T-cell (primary cell): ENCODE results near the gene MAS1L. TPM values are rescaled to one million over a fixed set of nuclear protein-coding genes. Genes with fewer than 3 reads are reported as not detected.

ENCODE experiments used
- ATAC-seq, 4 experiments: fragments of 200-7000 bp in 3 of 4; fragments of 150-1000 bp in 1 of 4; cut with Tn5 transposase; replicated peaks in 1 of 4; 1 replicate in 3 of 4; 2 replicates in 1 of 4; pipeline ENCODE4 v1.10.0; 2021; ENCODE audit warnings: moderate library complexity in 3 of 4, mild to moderate bottlenecking in 2 of 4, moderate number of reproducible peaks in 1 of 4
- CTCF ChIA-PET, 2 donors: fragments of 300-600 bp; sonication (Branson Sonifier 250); formaldehyde crosslinking; loops; one replicate each; lab custom pipeline; 2022; ENCODE audit warnings: antibody characterized with exemption in 2 of 2; lab: Charles Lee
- POLR2A ChIA-PET, 2 donors: fragments of 300-600 bp; sonication (Branson Sonifier 250); formaldehyde crosslinking; loops; one replicate each; lab custom pipeline; 2022; ENCODE audit warnings: antibody characterized with exemption in 2 of 2; lab: Charles Lee
- DNase-seq, 35 experiments: peaks; one replicate each; pipeline versions ENCODE4 v3.0.0 to v3.0.0-alpha.2; 2013 to 2023
- H3K27ac ChIP-seq: one replicate; pipeline ENCODE4 v1.5.1; 2013; ENCODE audit warnings: low read length
- H3K27me3 ChIP-seq, 2 experiments: replicated peaks in 1 of 2; 1 replicate in 1 of 2; 2 replicates in 1 of 2; pipeline versions ENCODE4 v1.6.1 to v1.7.0; 2013; ENCODE audit warnings: low read length in 1 of 2, mixed read lengths in 1 of 2; ENCODE audit not compliant: control insufficient read depth in 2 of 2, insufficient read depth in 2 of 2; ENCODE audit errors: extremely low read depth in 1 of 2
- H3K36me3 ChIP-seq, 2 donors: 1 replicate in 1 of 2; 2 replicates in 1 of 2; pipeline versions ENCODE4 v1.6.1 to v1.7.0; 2013; ENCODE audit warnings: low read length in 1 of 2; ENCODE audit not compliant: control insufficient read depth in 2 of 2, insufficient read depth in 1 of 2; ENCODE audit errors: extremely low read depth in 1 of 2
- H3K4me1 ChIP-seq, 2 experiments: 1 replicate in 1 of 2; 2 replicates in 1 of 2; pipeline versions ENCODE4 v1.6.1 to v1.7.0; 2013; ENCODE audit warnings: low read length in 2 of 2, mixed read lengths in 1 of 2; ENCODE audit not compliant: insufficient read depth in 2 of 2, control insufficient read depth in 1 of 2; ENCODE audit errors: extremely low read depth in 1 of 2
- H3K4me3 ChIP-seq, 2 donors: 1 replicate in 1 of 2; 2 replicates in 1 of 2; pipeline versions ENCODE4 v1.5.1 to v1.7.0; 2013; ENCODE audit warnings: mild to moderate bottlenecking in 2 of 2, low read length in 1 of 2, moderate library complexity in 1 of 2; ENCODE audit not compliant: control insufficient read depth in 1 of 2; ENCODE audit errors: extremely low read depth in 1 of 2
- H3K9me3 ChIP-seq: 2 replicates; pipeline ENCODE4 v1.7.0; 2013
- H3K27ac Mint-ChIP-seq, 2 donors: one replicate each; pipeline ENCODE4 v1.8.0; 2020 to 2021; ENCODE audit warnings: mild to moderate bottlenecking in 2 of 2, mixed read lengths in 2 of 2
- H3K27me3 Mint-ChIP-seq, 2 donors: one replicate each; pipeline ENCODE4 v1.8.0; 2021 to 2022; ENCODE audit warnings: mixed read lengths in 2 of 2
- H3K36me3 Mint-ChIP-seq: one replicate; pipeline ENCODE4 v1.8.0; 2021; ENCODE audit warnings: mixed read lengths
- H3K4me1 Mint-ChIP-seq, 3 donors: one replicate each; pipeline ENCODE4 v1.8.0; 2020 to 2022; ENCODE audit warnings: mixed read lengths in 3 of 3, mild to moderate bottlenecking in 1 of 3
- H3K4me3 Mint-ChIP-seq, 3 donors: one replicate each; pipeline ENCODE4 v1.8.0; 2020 to 2022; ENCODE audit warnings: mild to moderate bottlenecking in 3 of 3, mixed read lengths in 3 of 3, moderate library complexity in 3 of 3
- H3K9me3 Mint-ChIP-seq, 3 donors: one replicate each; pipeline ENCODE4 v1.8.0; 2020 to 2022; ENCODE audit warnings: mixed read lengths in 3 of 3
- WGBS: methylation state at CpG from one replicate; pipeline ENCODE4 v1.1.5; 2013; ENCODE audit warnings: missing lambda C conversion rate; ENCODE audit not compliant: insufficient coverage; 5-methylcytosine and 5-hydroxymethylcytosine counted together
- total RNA-seq, 35 experiments: library from RNA in 6 of 35; stranded (reverse) in 6 of 35; fragments of 120-200 nt in 1 of 35; gene quantifications; one replicate each; pipeline versions ENCODE4 v1.2.1 to v1.2.4 and lab custom pipeline; 2013 to 2026

The MAS1L gene
- total RNA-seq, 5 donors from 2014 or later (not counting 1 experiment from before 2014, with no cell fraction given) = not detected

- Mint-ChIP-seq H3K27ac (no peak overlapping the region), H3K36me3 (no peaks in the 10 kb centered on the region), H3K27me3 (peaks cover 22 to 40% of the 10 kb centered on the region in 2 donors), H3K4me3 (no peak overlapping the region), H3K4me1 (no peaks in the 10 kb centered on the region), H3K9me3 (no peaks in the 10 kb centered on the region)
- H3K27me3 ChIP-seq = peaks cover 0 to 26% of the 10 kb centered on the region in 2 experiments
- ChIA-PET POLR2A (no interaction called here), CTCF (no interaction called here)
- no peak for ATAC-seq
- no peak for DNase-seq
- no CpG with 5 or more reads among the region's 3 CpGs for WGBS
- H3K4me3 ChIP-seq = no peak overlapping the region
- H3K4me1 ChIP-seq = no peaks in the 10 kb centered on the region
- H3K36me3 ChIP-seq = no peaks in the 10 kb centered on the region
- H3K27ac ChIP-seq = no peak overlapping the region
- H3K9me3 ChIP-seq = no peaks in the 10 kb centered on the region
These were observed 2.3 kb upstream of the MAS1L start for GRCh38 chr6:29490055-29490454.

- Histone ChIP-seq H3K27ac (no peak overlapping the region), H3K36me3 (no peaks in the 10 kb centered on the region), H3K9me3 (no peaks in the 10 kb centered on the region), H3K4me1 (no peaks in the 10 kb centered on the region), H3K27me3 (peaks cover 0 to 26% of the 10 kb centered on the region in 2 experiments), H3K4me3 (no peak overlapping the region)
- no peak overlapping the region for H3K27ac Mint-ChIP-seq
- DNase-seq (no peak), ATAC-seq (no peak)
- ChIA-PET POLR2A (no interaction called here), CTCF (no interaction called here)
- no peaks in the 10 kb centered on the region for H3K9me3 Mint-ChIP-seq
- WGBS = 83% methylated on average over 2 of the region's 8 CpGs
- H3K4me3 Mint-ChIP-seq = no peak overlapping the region
- no peaks in the 10 kb centered on the region for H3K36me3 Mint-ChIP-seq
- H3K4me1 Mint-ChIP-seq = no peaks in the 10 kb centered on the region
- H3K27me3 Mint-ChIP-seq = peaks cover 18 to 35% of the 10 kb centered on the region in 2 donors
These were observed 1.5 kb upstream of the MAS1L start for GRCh38 chr6:29489286-29489685.

GRCh38 chr6:29488874-29489273 is 1.1 kb upstream of the MAS1L start:
- POLR2A ChIA-PET = no interaction called here
- Mint-ChIP-seq H3K27ac (no peak overlapping the region), H3K9me3 (no peaks in the 10 kb centered on the region), H3K4me3 (no peak overlapping the region), H3K4me1 (no peaks in the 10 kb centered on the region), H3K36me3 (no peaks in the 10 kb centered on the region), H3K27me3 (peaks cover 18 to 35% of the 10 kb centered on the region in 2 donors)
- Histone ChIP-seq H3K27ac (no peak overlapping the region), H3K9me3 (no peaks in the 10 kb centered on the region), H3K4me3 (no peak overlapping the region), H3K27me3 (peaks cover 0 to 26% of the 10 kb centered on the region in 2 experiments), H3K36me3 (no peaks in the 10 kb centered on the region), H3K4me1 (no peaks in the 10 kb centered on the region)
- DNase-seq (no peak), ATAC-seq (no peak)
- CTCF ChIA-PET = no interaction called here

GRCh38 chr6:29487131-29487530 is 625 bp downstream of the MAS1L start:
- no peak overlapping the region for H3K27ac ChIP-seq
- 71% methylated on average over 5 of the region's 5 CpGs for WGBS
- no peaks in the 10 kb centered on the region for H3K9me3 ChIP-seq
- Mint-ChIP-seq H3K27ac (no peak overlapping the region), H3K4me1 (no peaks in the 10 kb centered on the region), H3K4me3 (no peak overlapping the region), H3K27me3 (peaks cover 18 to 40% of the 10 kb centered on the region in 2 donors), H3K9me3 (peaks cover 0 to 5% (median 0%) of the 10 kb centered on the region in 3 donors), H3K36me3 (no peaks in the 10 kb centered on the region)
- DNase-seq (no peak), ATAC-seq (no peak)
- no peak overlapping the region for H3K4me3 ChIP-seq
- H3K27me3 ChIP-seq = peaks cover 0 to 26% of the 10 kb centered on the region in 2 experiments
- H3K36me3 ChIP-seq = no peaks in the 10 kb centered on the region
- ChIA-PET CTCF (no interaction called here), POLR2A (no interaction called here)
- no peaks in the 10 kb centered on the region for H3K4me1 ChIP-seq

GRCh38 chr6:29486577-29486976 is 1.2 kb downstream of the MAS1L start:
- WGBS = no CpG with 5 or more reads among the region's 4 CpGs
- POLR2A ChIA-PET = no interaction called here
- Histone ChIP-seq H3K27ac (no peak overlapping the region), H3K4me1 (no peaks in the 10 kb centered on the region), H3K4me3 (no peak overlapping the region), H3K36me3 (no peaks in the 10 kb centered on the region), H3K9me3 (no peaks in the 10 kb centered on the region), H3K27me3 (peaks cover 0 to 26% of the 10 kb centered on the region in 2 experiments)
- no peak for ATAC-seq
- H3K27ac Mint-ChIP-seq = no peak overlapping the region
- H3K9me3 Mint-ChIP-seq = peaks cover 0 to 5% (median 0%) of the 10 kb centered on the region in 3 donors
- no peak for DNase-seq
- CTCF ChIA-PET = no interaction called here
- no peaks in the 10 kb centered on the region for H3K4me1 Mint-ChIP-seq
- peaks cover 18 to 40% of the 10 kb centered on the region in 2 donors for H3K27me3 Mint-ChIP-seq
- no peaks in the 10 kb centered on the region for H3K36me3 Mint-ChIP-seq
- no peak overlapping the region for H3K4me3 Mint-ChIP-seq

- H3K4me1 ChIP-seq = no peaks in the 10 kb centered on the region
- WGBS = no CpG with 5 or more reads among the region's 1 CpG
- no peak overlapping the region for H3K27ac Mint-ChIP-seq
- no peak for ATAC-seq
- no peak overlapping the region for H3K4me3 ChIP-seq
- ChIA-PET POLR2A (no interaction called here), CTCF (no interaction called here)
- H3K9me3 ChIP-seq = no peaks in the 10 kb centered on the region
- H3K27me3 ChIP-seq = peaks cover 0 to 17% of the 10 kb centered on the region in 2 experiments
- peaks cover 18 to 32% of the 10 kb centered on the region in 2 donors for H3K27me3 Mint-ChIP-seq
- no peaks in the 10 kb centered on the region for H3K4me1 Mint-ChIP-seq
- H3K27ac ChIP-seq = no peak overlapping the region
- no peaks in the 10 kb centered on the region for H3K36me3 Mint-ChIP-seq
- DNase-seq = no peak
- peaks cover 0 to 5% (median 2%) of the 10 kb centered on the region in 3 donors for H3K9me3 Mint-ChIP-seq
- no peaks in the 10 kb centered on the region for H3K36me3 ChIP-seq
- no peak overlapping the region for H3K4me3 Mint-ChIP-seq
These were observed 4.0 kb downstream of the MAS1L start for GRCh38 chr6:29483735-29484134.

GRCh38 chr6:29483186-29483585 is 4.6 kb downstream of the MAS1L start:
- no peak overlapping the region for H3K4me3 ChIP-seq
- H3K27ac ChIP-seq = no peak overlapping the region
- H3K9me3 Mint-ChIP-seq = peaks cover 0 to 5% (median 2%) of the 10 kb centered on the region in 3 donors
- no peak overlapping the region for H3K27ac Mint-ChIP-seq
- WGBS = 100% methylated on average over 1 of the region's 3 CpGs
- H3K9me3 ChIP-seq = no peaks in the 10 kb centered on the region
- H3K36me3 ChIP-seq = no peaks in the 10 kb centered on the region
- H3K4me1 Mint-ChIP-seq = no peaks in the 10 kb centered on the region
- POLR2A ChIA-PET = no interaction called here
- ATAC-seq = no peak
- no peaks in the 10 kb centered on the region for H3K36me3 Mint-ChIP-seq
- CTCF ChIA-PET = no interaction called here
- H3K27me3 ChIP-seq = peaks cover 0 to 16% of the 10 kb centered on the region in 2 experiments
- H3K4me1 ChIP-seq = no peaks in the 10 kb centered on the region
- peaks cover 18 to 32% of the 10 kb centered on the region in 2 donors for H3K27me3 Mint-ChIP-seq
- DNase-seq = no peak
- H3K4me3 Mint-ChIP-seq = no peak overlapping the region
